ENCODE results near the gene TMIGD1.
"Not testable (repeated sequence)": the region's sequence is repeated elsewhere in the genome, so short reads cannot be mapped to it uniquely, and the experiment has no call there.

Gene TMIGD1

DNA sequence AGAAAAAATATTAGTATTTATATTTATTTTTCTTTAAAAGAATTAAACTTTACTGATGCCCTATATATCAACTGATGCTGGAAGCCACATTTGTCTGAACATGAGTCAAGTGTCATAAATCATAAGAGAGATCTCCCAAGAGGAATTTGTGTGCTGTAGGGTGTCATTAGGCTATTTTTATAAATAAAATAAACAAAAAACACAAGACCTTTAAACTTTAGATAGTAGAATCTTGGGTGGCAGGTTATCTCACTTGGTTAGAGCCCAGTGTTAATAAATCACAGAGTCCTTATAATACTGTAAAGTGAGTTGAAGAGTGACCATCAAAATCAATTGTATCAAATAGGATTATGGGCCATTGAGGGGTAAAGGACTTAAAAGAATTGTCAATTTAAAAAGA lies 23.6 kb upstream of the TMIGD1 start:
- no peak for DNase-seq

DNA sequence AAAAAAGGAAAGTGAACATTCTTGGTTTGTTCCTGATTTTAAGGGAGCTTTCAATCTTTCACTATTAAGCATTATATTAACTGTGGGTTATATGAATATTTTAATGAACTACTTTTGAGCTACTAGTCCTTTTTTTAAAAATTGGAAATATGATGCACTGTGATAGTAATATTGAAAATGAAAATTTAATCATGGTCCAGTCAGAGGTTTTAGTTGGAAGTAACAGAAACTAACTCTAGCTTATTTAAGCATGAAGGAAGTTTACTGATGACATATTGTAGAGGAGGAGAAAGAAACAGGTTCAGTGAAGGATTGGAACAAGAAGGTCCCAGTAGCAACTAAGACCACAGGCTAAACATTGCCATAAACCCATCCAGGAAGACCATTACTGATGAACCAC lies 20.8 kb upstream of the TMIGD1 start:
- no peak for DNase-seq

DNA sequence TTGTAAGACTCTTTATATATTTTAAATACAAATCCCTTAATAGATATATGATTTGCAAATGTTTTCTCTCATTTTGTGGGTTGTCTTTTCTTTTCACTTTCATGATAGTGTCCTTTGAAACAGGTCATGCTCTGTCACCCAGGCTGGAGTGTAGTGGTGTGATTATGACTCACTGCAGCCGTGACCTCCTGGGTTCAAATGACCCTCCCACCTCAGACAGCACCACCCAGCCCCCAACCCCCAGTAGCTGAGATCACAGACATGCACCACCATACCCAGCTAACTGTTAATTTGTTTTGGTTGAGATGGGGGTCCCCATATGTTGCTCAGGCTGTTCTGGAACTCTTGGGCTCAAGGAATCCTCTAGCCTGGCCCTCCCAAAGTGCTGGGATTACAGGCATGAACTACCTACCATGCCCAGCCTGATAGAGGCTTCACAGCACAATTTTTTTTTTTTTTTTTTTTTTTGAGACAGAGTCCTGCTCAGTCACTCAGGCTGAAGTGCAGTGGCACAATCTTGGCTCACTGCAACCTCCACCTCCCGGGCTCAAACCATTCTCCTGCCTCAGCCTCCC lies 18.5 kb upstream of the TMIGD1 start:
- no peak for DNase-seq

DNA sequence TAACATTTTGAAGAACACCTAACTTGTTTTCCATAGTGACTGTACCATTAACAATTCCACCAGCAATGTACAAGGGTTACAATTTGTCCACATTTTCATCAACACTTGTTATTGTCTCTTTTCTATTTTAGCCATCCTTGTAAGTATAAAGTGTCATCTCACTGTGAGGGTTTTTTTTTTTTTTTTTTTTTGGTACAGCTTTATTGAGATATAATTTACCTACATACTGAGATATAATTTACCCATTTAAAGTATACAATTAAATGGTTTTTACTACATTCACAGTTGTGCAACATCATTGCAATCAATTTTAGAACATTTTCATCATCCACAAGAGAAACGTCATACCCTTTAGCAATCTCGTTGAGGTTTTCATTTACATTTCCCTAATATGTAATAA lies 17.9 kb upstream of the TMIGD1 start:
- DNase-seq = no peak

DNA sequence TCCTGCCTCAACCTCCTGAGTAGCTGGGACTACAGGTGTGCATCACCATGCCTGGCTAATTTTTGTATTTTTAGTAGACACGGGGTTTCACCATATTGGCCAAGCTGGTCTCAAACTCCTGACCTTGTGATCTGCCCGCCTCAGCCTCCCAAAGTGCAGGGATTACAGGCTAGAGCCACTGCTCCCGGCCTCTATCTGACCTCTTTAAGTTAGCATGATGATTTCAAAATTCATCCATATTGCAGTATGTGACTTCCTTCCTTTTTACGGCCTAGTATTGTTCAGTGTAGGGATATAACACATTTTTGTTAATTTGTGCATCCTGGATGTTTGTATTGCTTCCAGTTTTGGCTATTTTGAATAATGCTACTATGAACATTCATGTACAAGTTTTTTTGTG lies 17.4 kb upstream of the TMIGD1 start:
- not testable (repeated sequence) for DNase-seq

- no peak for DNase-seq
Measured at GRCh38 chr17:30349252-30349651, 15.4 kb upstream of the TMIGD1 start.

- no peak for DNase-seq
Measured at GRCh38 chr17:30347488-30347887, 13.6 kb upstream of the TMIGD1 start.

DNA sequence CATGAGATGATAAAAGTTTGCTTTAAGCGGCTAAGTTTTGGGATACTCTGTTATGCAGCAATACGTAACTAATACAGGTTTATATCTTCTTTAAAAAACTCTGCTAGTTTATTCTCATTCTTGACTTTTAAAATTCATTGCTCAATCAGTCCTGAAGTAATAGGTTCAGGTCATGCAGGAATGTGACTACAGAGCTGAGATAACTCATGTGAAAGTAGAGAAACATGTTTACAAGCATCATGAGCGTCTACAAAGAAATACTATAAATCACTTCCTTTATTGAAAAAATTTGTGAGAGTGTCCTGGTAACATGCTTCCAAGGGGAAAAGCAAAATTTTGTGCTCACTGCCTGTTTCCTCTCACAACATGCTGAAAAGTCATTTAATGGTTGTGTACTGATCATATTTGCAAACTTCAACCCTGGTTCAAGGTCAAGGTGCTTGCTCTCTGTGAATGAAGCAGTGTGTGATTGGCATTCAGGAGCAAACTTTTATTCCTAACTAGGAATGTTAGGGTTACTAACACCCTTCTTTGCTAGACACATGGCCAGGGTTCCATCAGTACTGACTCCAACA lies 12.5 kb upstream of the TMIGD1 start:
- DNase-seq = no peak

DNA sequence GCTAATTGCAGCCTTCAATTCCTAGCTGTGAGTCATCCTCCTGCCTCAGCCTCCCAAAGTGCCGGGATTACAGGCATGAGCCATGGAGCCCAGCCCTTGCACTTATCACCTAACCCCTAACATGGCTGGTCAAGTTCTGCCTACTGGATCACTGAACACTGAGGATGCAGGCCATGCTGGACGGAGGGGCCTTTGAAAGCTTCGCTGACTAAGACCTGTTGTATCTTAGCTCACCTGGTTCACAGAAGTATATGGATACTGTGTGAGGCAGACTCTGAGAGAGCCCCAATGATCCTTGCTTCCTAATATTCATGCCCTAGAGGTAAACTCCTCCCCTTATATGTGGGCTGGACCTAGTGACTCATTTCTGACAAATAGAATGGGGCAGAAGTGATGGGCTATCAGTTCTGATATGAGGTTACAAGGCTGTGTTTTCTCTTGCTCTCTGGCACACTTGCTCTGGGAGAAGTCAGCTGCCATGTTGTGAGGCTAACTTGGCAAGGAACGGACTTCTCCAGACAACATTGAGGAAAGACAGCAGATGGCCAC lies 11.7 kb upstream of the TMIGD1 start:
- DNase-seq = peak; percentile 61

DNA sequence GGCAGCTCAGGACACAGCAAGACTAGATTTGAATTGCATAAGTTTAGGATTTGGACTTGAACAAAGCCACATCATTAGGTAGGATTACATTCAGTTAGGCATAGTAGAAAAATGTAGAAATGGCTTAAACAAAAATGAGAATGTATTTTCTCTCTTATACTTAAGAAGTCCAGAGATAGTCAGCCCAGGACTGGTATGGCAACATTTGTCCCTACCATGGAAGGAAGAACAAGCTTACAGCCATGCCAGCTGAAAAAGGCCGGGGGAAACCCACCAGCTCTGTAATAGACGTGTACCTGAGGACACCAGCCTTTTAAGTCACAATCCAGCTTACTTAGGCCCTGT lies 11.2 kb upstream of the TMIGD1 start:
- no peak for DNase-seq

GRCh38 chr17:30344283-30345088 lies 10.6 kb upstream of the TMIGD1 start:
- DNase-seq = no peak

GRCh38 chr17:30343796-30344195 lies 9.9 kb upstream of the TMIGD1 start:
- no peak for DNase-seq

GRCh38 chr17:30343244-30343643 lies 9.4 kb upstream of the TMIGD1 start:
- DNase-seq = not testable (repeated sequence)

GRCh38 chr17:30341703-30342249 lies 7.9 kb upstream of the TMIGD1 start:
- DNase-seq = no peak

- DNase-seq = no peak
Measured at GRCh38 chr17:30340801-30341356, 7.0 kb upstream of the TMIGD1 start.

GRCh38 chr17:30339086-30339485 lies 5.2 kb upstream of the TMIGD1 start:
- no peak for DNase-seq

GRCh38 chr17:30337393-30337999 lies 3.6 kb upstream of the TMIGD1 start:
- DNase-seq = no peak

- DNase-seq = peak; percentile 79
Measured at GRCh38 chr17:30336369-30337171, 2.7 kb upstream of the TMIGD1 start.

- DNase-seq = no peak
Measured at GRCh38 chr17:30334421-30334820, 564 bp upstream of the TMIGD1 start.

DNA sequence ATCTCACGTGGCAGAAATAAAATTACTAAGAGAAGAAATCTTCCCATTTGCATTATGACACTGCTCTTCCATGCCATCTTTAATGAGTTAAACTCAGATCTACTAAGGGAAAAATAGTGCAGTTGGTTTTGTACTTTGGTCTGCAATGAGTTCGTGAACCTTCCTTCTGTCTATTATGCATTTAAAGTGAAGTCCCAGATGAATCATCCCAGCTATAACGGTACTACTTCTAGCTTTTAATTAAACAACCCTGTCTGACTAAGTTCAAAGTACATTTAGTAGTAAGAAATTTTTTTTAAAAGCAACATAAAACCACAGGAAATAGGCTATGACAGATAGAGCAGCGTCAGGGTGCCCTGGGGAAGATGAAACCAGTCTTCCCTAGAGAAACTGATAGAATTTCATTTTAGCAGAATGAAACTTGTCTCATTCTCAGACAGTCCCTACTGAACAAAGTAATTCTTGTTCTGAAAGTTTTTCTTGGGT lies 1.8 kb downstream of the TMIGD1 start:
- DNase-seq = peak; percentile 83

DNA sequence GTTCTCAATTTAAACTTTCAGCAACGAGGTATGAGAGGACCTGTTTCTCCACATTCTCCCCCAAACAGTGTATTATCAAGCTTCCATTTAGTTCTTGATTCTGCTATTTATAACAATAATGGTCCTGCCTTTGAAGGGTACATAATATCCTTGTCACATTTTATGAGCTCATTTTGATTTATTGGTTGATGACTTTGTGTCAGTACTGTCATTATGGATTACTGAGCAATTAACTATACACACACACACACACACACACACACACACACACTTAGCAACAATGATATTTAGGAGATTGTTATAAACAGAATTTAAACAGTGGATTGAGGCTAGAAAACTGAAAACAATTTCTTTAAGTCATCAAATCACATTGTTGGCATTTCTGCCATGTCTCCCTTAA lies 7.0 kb downstream of the TMIGD1 start:
- no peak for DNase-seq

DNA sequence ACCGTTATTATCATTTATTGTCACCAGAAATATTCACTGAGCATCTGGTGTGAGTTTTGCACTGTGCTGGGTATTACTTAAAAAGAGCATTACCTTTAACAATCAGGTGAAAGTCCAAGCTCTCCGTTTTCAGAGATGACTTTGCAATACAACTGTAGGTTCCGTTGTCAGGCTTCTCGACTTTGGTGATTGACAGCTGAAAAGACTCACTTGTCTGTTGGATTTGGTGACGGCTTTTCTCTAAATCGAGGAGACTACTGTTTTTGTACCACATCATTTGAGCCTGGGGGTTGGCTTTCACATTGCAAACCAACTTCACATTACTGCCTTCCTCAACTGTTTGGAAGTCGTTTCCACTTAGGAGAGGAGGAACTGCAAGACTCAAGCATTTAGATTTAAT lies 9.1 kb downstream of the TMIGD1 start:
- no peak for DNase-seq
